HepG2 (cell line): Measurements from ENCODE around the gene SAE1. TPM values are rescaled to one million over a fixed set of nuclear protein-coding genes. Genes with fewer than 3 reads are reported as not detected.

Experiments used
- ATF7 ChIP-seq, 2 experiments: fragments of 450-650 bp in 1 of 2; sonication (generic) in 1 of 2; formaldehyde crosslinking in 1 of 2; IDR thresholded peaks; 2 replicates each; pipeline versions ENCODE4 v1.4.0 to v1.6.1; 2016 to 2020; ENCODE audit warnings: antibody characterized with exemption in 1 of 2, mild to moderate bottlenecking in 1 of 2, missing genetic modification reagents in 1 of 2
- FOSL1 ChIP-seq: sonication (generic); formaldehyde crosslinking; IDR thresholded peaks from 2 replicates; pipeline ENCODE4 v1.9.0; 2021; ENCODE audit warnings: missing genetic modification reagents, borderline replicate concordance
- HMGXB3 ChIP-seq: sonication (generic); formaldehyde crosslinking; IDR thresholded peaks from 2 replicates; pipeline ENCODE4 v1.4.0; 2020; ENCODE audit warnings: missing genetic modification reagents, borderline replicate concordance
- IRX3 ChIP-seq: sonication (generic); formaldehyde crosslinking; IDR thresholded peaks from 2 replicates; pipeline ENCODE4 v1.8.1; 2023; ENCODE audit warnings: mild to moderate bottlenecking, low read depth, missing genetic modification reagents, borderline replicate concordance
- KAT2B ChIP-seq: fragments of 150-350 bp; IDR thresholded peaks from 2 replicates; pipeline ENCODE4 v1.6.1; 2014; ENCODE audit warnings: low read depth, low read length, borderline replicate concordance
- MTF1 ChIP-seq: sonication (generic); formaldehyde crosslinking; IDR thresholded peaks from 2 replicates; pipeline ENCODE4 v1.5.0; 2020; ENCODE audit warnings: missing genetic modification reagents
- NFE2L2 ChIP-seq: fragments of 150-350 bp; IDR thresholded peaks from 2 replicates; pipeline ENCODE4 v1.6.1; 2014; ENCODE audit warnings: low read length
- NPAS2 ChIP-seq: sonication (generic); formaldehyde crosslinking; IDR thresholded peaks from 2 replicates; pipeline ENCODE4 v1.8.0; 2022; ENCODE audit warnings: mild to moderate bottlenecking, missing genetic modification reagents, borderline replicate concordance
- PHB2 ChIP-seq: fragments of 450-650 bp; IDR thresholded peaks from 2 replicates; pipeline ENCODE4 v1.6.1; 2018; ENCODE audit not compliant: partially characterized antibody
- TAF15 ChIP-seq: fragments of 200-400 bp; formaldehyde crosslinking; IDR thresholded peaks from one replicate; pipeline ENCODE4 v1.6.1; 2018; ENCODE audit warnings: mild to moderate bottlenecking, low read depth, low read length; ENCODE audit not compliant: poor library complexity, severe bottlenecking
- TRIM24 ChIP-seq: sonication (generic); formaldehyde crosslinking; IDR thresholded peaks from 2 replicates; pipeline ENCODE4 v1.8.0; 2022; ENCODE audit warnings: mild to moderate bottlenecking, missing genetic modification reagents
- ZBTB33 ChIP-seq: sonication (generic); formaldehyde crosslinking; IDR thresholded peaks from 2 replicates; pipeline ENCODE4 v1.4.0; 2020; ENCODE audit warnings: missing genetic modification reagents
- ZNF121 ChIP-seq: sonication (generic); formaldehyde crosslinking; IDR thresholded peaks from 2 replicates; pipeline ENCODE4 v1.5.0; 2020; ENCODE audit warnings: mild to moderate bottlenecking, missing genetic modification reagents
- ZNF160 ChIP-seq: sonication (generic); formaldehyde crosslinking; IDR thresholded peaks from 2 replicates; pipeline ENCODE4 v1.8.0; 2022; ENCODE audit warnings: mild to moderate bottlenecking, inconsistent platforms, missing genetic modification reagents
- ZNF333 ChIP-seq: sonication (generic); formaldehyde crosslinking; IDR thresholded peaks from 2 replicates; pipeline ENCODE4 v1.4.0; 2020; ENCODE audit warnings: mild to moderate bottlenecking, missing genetic modification reagents, borderline replicate concordance
- ZNF577 ChIP-seq: sonication (generic); formaldehyde crosslinking; IDR thresholded peaks from 2 replicates; pipeline ENCODE4 v1.4.0; 2020; ENCODE audit warnings: mild to moderate bottlenecking, low read depth, missing genetic modification reagents, borderline replicate concordance
- ZNF687 ChIP-seq: sonication (generic); formaldehyde crosslinking; IDR thresholded peaks from 2 replicates; pipeline ENCODE4 v1.5.1; 2020; ENCODE audit warnings: mild to moderate bottlenecking, missing genetic modification reagents, moderate library complexity
- polyA plus RNA-seq, 8 experiments: library from polyadenylated mRNA; depleted of rRNA in 3 of 8; stranded (reverse) in 7 of 8; unstranded in 1 of 8; fragments of >200 nt; fragmentation: Illumina TruSeq in 4 of 8; extraction: Trizol in 4 of 8; gene quantifications; 2 replicates each; pipeline versions ENCODE4 v1.2.1 to v1.2.3, GENCODE V29; 2011 to 2016; ENCODE audit warnings: low read depth in 4 of 8, missing spikeins in 1 of 8, mixed read lengths in 1 of 8; ENCODE audit not compliant: insufficient read depth in 1 of 8
- total RNA-seq, 5 experiments: library from RNA; depleted of rRNA; stranded (reverse); fragments of >200 nt; fragmentation: Illumina TruSeq; extraction: Trizol; gene quantifications; 2 replicates each; pipeline ENCODE4 v1.2.3, GENCODE V29; 2016; ENCODE audit warnings: low read depth in 1 of 5
- TF ChIP-seq, protein P1 (sequence below): sonication (generic); formaldehyde crosslinking; IDR thresholded peaks from 2 replicates; pipeline ENCODE4 v1.5.0; 2020; ENCODE audit warnings: missing genetic modification reagents

SAE1 gene
- total and polyA plus RNA-seq, 2 of the 13 experiments (the other 11 are each of a cell fraction or from before 2014, with no cell fraction given): 87.6 to 197 TPM

DNA sequence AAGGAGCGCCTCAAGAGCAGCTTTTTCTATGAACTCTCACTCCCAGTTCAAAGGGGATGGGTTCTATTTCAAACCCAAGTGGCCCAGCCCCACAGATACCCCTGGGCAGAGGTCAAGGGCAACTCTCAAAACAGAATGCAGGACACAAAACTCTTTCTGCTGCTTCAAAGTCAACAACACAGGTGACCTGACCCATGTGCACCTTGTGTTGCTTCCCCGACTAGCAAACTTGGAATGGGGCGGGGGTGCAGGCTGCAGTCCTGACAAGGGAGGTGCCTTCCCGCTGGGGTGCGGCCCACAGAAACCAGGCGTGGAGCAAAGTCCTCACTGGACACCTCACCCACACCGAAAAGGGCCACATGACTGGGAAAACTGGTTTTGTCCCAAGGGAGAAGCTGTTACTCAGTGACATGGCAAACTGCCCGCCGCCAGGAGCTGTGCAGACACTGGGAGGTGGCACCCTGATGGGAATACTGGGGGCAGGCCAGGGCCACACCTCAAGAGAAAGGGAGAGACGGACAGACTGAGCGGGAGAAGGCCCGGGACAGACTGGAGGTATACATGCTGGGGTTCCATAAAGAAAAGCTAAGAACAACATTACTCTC lies 34.4 kb upstream of the SAE1 start (continued):
- TF ChIP-seq ZNF687: peak; percentile 98
- TF ChIP-seq NPAS2: no peak
- no peak for TF ChIP-seq ZNF160
- TF ChIP-seq MTF1 (CRISPR knock-in tag): no peak
- no peak for TF ChIP-seq NFE2L2
- peak; percentile 68; the same call in 1 of the 2 replicates for TF ChIP-seq HMGXB3 (CRISPR knock-in tag)
- TF ChIP-seq ZNF577: no peak
- TF ChIP-seq, protein P1, sequence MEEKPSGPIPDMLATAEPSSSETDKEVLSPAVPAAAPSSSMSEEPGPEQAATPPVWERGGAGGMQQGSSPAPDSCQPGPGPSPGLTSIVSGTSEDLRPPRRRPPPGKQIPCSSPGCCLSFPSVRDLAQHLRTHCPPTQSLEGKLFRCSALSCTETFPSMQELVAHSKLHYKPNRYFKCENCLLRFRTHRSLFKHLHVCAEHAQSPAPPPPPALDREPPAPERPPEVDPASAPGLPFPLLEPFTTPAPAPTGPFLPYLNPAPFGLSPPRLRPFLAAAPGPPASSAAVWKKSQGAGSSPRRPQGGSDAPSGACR (CRISPR knock-in tag): peak; percentile 79
- no peak; the same call in 1 of the 2 replicates for TF ChIP-seq FOSL1 (CRISPR knock-in tag)
- peak; percentile 53; the same call in 1 of the 2 replicates for TF ChIP-seq ZBTB33 (CRISPR knock-in tag)
- no peak for TF ChIP-seq IRX3 (CRISPR knock-in tag)
- no peak for TF ChIP-seq ATF7 (IDR thresholded peaks at IDR 0.05)
- peak; percentile 71; the same call in 1 of the 2 replicates for TF ChIP-seq ATF7 (CRISPR knock-in tag; IDR thresholded peaks at IDR 0.05)
- TF ChIP-seq ZNF121 (CRISPR knock-in tag): 0 out of 2 replicates have a peak, but pooled peaks have one; percentile 18
- no peak for TF ChIP-seq TAF15
- peak; percentile 85 for TF ChIP-seq TRIM24 (CRISPR knock-in tag)
- TF ChIP-seq PHB2: no peak
- TF ChIP-seq ZNF333 (CRISPR knock-in tag): no peak
- no peak for TF ChIP-seq KAT2B
